T-helper 2 cell treated with Interferon-gamma antibody and Interleukin-4, amounts not matched to agents 5 μg/mL and 100 μg/mL, for 36 hours (primary cell): ENCODE data around the gene FKBP15.

Experiments
- DNase-seq: peaks from one replicate; pipeline ENCODE4 v3.0.0; 2021; ENCODE audit warnings: low spot score
- H3K27ac Mint-ChIP-seq: one replicate; pipeline ENCODE4 v1.8.0; 2021; ENCODE audit warnings: mild to moderate bottlenecking, mixed read lengths
- H3K27me3 Mint-ChIP-seq: one replicate; pipeline ENCODE4 v1.8.0; 2021; ENCODE audit warnings: low read depth, mixed read lengths
- H3K36me3 Mint-ChIP-seq: one replicate; pipeline ENCODE4 v1.8.0; 2021; ENCODE audit warnings: low read depth, mixed read lengths
- H3K4me1 Mint-ChIP-seq: one replicate; pipeline ENCODE4 v1.8.0; 2021; ENCODE audit warnings: low read depth, mixed read lengths
- H3K4me3 Mint-ChIP-seq: one replicate; pipeline ENCODE4 v1.8.0; 2022; ENCODE audit warnings: mild to moderate bottlenecking, moderate library complexity, mixed read lengths
- H3K9me3 Mint-ChIP-seq: one replicate; pipeline ENCODE4 v1.8.0; 2021; ENCODE audit warnings: mixed read lengths

Gene FKBP15

DNA sequence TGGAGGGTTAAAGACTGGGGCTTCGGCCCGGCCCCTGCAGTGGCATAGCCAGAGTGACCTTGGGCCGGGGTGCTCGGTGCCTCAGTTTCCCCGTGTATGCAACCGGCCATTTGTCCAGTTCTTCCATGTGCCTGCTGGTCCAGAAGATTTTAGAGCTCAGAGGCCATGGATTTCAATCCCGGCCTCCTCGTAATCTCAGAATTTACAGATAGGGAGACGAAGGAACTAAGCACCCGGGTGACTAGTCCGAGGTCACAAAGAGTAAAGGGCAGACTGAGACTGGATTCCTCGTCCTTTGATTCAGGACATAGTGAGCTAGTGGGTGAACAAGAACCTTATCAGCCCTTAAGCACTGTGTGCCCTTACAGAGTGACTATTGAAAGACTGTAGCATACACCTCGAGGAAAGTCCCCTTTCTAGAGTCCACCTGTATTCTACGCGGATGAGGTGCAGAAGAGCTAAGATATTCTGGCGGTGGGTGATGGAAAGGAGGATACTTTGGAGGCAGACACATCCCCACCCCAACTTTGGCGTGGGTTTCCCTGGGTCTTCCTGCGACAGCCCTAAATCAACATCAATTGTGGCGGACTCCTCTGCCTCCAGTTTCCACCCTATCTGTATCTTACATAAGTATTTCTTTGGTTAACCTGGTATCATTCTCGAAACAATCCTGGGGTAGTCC is 864 bp upstream of the FKBP15 start:
- Mint-ChIP-seq H3K27me3 (no peaks in the 10 kb centered on the region), H3K4me1 (peaks cover 40% of the 10 kb centered on the region), H3K9me3 (no peaks in the 10 kb centered on the region), H3K36me3 (peaks cover 7% of the 10 kb centered on the region), H3K4me3 (peak overlapping the region; percentile 98), H3K27ac (peak overlapping the region; percentile 82)
- DNase-seq: peak; percentile 5

DNA sequence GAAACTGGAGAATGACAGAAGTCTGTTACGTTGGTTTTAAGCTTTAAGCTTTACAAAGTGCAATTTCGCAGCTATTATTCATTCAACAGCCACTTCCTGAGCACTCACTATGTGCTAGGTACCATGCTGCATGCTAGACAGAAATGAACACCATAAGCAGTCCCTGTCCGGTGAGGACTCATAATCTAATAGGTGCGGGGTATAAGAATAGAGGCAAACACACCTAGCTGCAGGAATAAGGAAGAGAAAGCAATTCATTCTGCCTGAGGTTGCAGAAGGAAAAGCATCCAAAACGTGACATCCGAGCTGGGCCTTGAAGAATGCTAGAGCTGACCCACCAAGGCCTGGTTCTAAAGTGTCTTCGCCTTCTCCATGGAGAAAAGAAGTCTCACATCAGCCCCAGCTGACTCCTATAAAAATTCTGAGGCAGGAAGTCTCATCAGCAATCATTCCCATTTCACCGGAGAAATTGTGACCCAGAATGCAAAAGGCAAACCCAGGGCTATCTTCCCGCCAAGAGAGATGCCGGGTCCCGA is 542 bp downstream of the FKBP15 start:
- Mint-ChIP-seq H3K27ac (peak overlapping the region; percentile 82), H3K9me3 (no peaks in the 10 kb centered on the region), H3K4me3 (peak overlapping the region; percentile 98), H3K36me3 (peaks cover 10% of the 10 kb centered on the region), H3K4me1 (peaks cover 40% of the 10 kb centered on the region), H3K27me3 (no peaks in the 10 kb centered on the region)
- no peak for DNase-seq

- Mint-ChIP-seq H3K4me3 (peak overlapping the region; percentile 98), H3K27ac (peak overlapping the region; percentile 82), H3K4me1 (peaks cover 43% of the 10 kb centered on the region), H3K9me3 (no peaks in the 10 kb centered on the region), H3K27me3 (no peaks in the 10 kb centered on the region), H3K36me3 (peaks cover 13% of the 10 kb centered on the region)
- DNase-seq: peak; percentile 55
Measured at GRCh38 chr9:113219969-113220368, 1.1 kb downstream of the FKBP15 start.

- DNase-seq: no peak
- peaks cover 46% of the 10 kb centered on the region for H3K4me1 Mint-ChIP-seq
Measured at GRCh38 chr9:113219186-113219936, 1.7 kb downstream of the FKBP15 start.

GRCh38 chr9:113216406-113216805 is 4.7 kb downstream of the FKBP15 start:
- Mint-ChIP-seq H3K36me3 (peaks cover 27% of the 10 kb centered on the region), H3K9me3 (no peaks in the 10 kb centered on the region), H3K4me1 (peaks cover 29% of the 10 kb centered on the region), H3K27ac (no peak overlapping the region), H3K4me3 (no peak overlapping the region), H3K27me3 (no peaks in the 10 kb centered on the region)
- no peak for DNase-seq

More at GRCh38 chr9:113219186-113219936, 1.7 kb downstream of the FKBP15 start:
- Mint-ChIP-seq H3K4me3 (peak overlapping the region; percentile 98), H3K27ac (peak overlapping the region; percentile 82), H3K9me3 (no peaks in the 10 kb centered on the region), H3K27me3 (no peaks in the 10 kb centered on the region), H3K36me3 (peaks cover 16% of the 10 kb centered on the region)

- Mint-ChIP-seq H3K27me3 (no peaks in the 10 kb centered on the region), H3K36me3 (peaks cover 29% of the 10 kb centered on the region), H3K27ac (peak overlapping the region; percentile 71), H3K4me3 (no peak overlapping the region), H3K9me3 (no peaks in the 10 kb centered on the region), H3K4me1 (peaks cover 25% of the 10 kb centered on the region)
- no peak for DNase-seq
Measured at GRCh38 chr9:113215132-113215531, 5.9 kb downstream of the FKBP15 start.

DNA sequence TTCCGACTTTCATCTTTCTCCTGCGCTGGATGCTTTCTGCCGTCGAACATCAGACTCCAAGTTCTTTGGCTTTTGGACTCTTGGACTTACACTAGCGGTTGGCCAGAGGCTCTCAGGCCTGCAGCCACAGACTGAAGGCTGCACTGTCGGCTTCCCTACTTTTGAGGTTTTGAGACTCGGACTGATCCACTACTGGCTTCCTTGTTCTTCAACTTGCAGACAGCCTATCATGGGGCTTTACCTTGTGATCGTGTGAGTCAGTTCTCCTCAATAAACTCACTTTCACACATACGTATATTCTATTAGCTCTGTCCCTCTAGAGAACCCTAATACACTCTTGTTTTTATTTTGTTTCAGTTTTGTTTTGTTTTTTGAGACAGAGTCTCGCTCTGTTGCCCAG is 10.3 kb downstream of the FKBP15 start:
- Mint-ChIP-seq H3K4me3 (no peak overlapping the region), H3K9me3 (no peaks in the 10 kb centered on the region), H3K27ac (no peak overlapping the region), H3K36me3 (peaks cover 40% of the 10 kb centered on the region), H3K27me3 (no peaks in the 10 kb centered on the region), H3K4me1 (peaks cover 6% of the 10 kb centered on the region)
- no peak for DNase-seq

GRCh38 chr9:113205861-113206260 is 15.2 kb downstream of the FKBP15 start:
- H3K27ac Mint-ChIP-seq: no peak overlapping the region
- peaks cover 56% of the 10 kb centered on the region for H3K36me3 Mint-ChIP-seq
- H3K4me1 Mint-ChIP-seq: no peaks in the 10 kb centered on the region
- no peak for DNase-seq
- no peaks in the 10 kb centered on the region for H3K27me3 Mint-ChIP-seq
- no peak overlapping the region for H3K4me3 Mint-ChIP-seq
- H3K9me3 Mint-ChIP-seq: no peaks in the 10 kb centered on the region

- Mint-ChIP-seq H3K36me3 (peaks cover 53% of the 10 kb centered on the region), H3K4me3 (no peak overlapping the region), H3K9me3 (no peaks in the 10 kb centered on the region), H3K27ac (no peak overlapping the region), H3K27me3 (no peaks in the 10 kb centered on the region), H3K4me1 (no peaks in the 10 kb centered on the region)
- DNase-seq: no peak
Measured at GRCh38 chr9:113205432-113205831, 15.6 kb downstream of the FKBP15 start.

DNA sequence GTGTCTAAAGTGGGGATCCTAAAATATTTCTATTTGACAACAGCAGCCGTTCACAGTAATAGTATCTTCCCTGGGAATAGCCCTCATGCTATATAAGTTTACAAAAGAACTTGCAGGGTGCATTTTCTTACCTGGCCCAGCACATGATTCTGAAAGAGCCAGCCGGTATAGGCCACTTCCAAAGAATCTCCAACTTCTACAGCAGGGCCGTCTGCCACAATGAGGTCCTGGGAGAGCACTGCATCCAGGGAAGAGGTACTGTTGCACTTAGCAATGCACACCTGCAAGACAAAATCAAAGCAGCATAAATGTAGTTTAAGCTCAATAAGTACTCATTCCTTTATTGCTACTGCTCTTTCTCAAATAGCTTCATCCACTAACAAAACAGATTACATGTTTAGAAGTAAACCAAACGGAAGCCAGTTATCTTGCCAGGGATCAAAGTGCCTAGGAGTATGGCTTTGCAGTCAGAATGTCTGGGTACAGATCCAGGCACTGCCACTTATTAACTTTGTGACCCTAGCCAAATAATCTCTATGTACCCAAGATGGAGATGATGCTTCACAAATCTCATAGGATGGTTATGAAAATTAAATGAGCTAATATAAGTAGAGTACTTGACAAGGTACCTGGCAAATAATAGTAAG is 21.3 kb downstream of the FKBP15 start:
- no peak for DNase-seq
- H3K9me3 Mint-ChIP-seq: no peaks in the 10 kb centered on the region
- H3K4me1 Mint-ChIP-seq: no peaks in the 10 kb centered on the region
- no peaks in the 10 kb centered on the region for H3K27me3 Mint-ChIP-seq
- no peak overlapping the region for H3K4me3 Mint-ChIP-seq
- no peak overlapping the region for H3K27ac Mint-ChIP-seq
- H3K36me3 Mint-ChIP-seq: peaks cover 60% of the 10 kb centered on the region

GRCh38 chr9:113192455-113192854 is 28.6 kb downstream of the FKBP15 start:
- Mint-ChIP-seq H3K27ac (no peak overlapping the region), H3K4me1 (peaks cover 5% of the 10 kb centered on the region), H3K4me3 (no peak overlapping the region), H3K36me3 (peaks cover 37% of the 10 kb centered on the region), H3K9me3 (no peaks in the 10 kb centered on the region), H3K27me3 (no peaks in the 10 kb centered on the region)
- DNase-seq: no peak

- Mint-ChIP-seq H3K27ac (peak overlapping the region; percentile 56), H3K27me3 (no peaks in the 10 kb centered on the region), H3K4me3 (no peak overlapping the region), H3K4me1 (peaks cover 5% of the 10 kb centered on the region), H3K36me3 (peaks cover 50% of the 10 kb centered on the region), H3K9me3 (no peaks in the 10 kb centered on the region)
- DNase-seq: no peak
Measured at GRCh38 chr9:113187929-113188595, 33.0 kb downstream of the FKBP15 start.

DNA sequence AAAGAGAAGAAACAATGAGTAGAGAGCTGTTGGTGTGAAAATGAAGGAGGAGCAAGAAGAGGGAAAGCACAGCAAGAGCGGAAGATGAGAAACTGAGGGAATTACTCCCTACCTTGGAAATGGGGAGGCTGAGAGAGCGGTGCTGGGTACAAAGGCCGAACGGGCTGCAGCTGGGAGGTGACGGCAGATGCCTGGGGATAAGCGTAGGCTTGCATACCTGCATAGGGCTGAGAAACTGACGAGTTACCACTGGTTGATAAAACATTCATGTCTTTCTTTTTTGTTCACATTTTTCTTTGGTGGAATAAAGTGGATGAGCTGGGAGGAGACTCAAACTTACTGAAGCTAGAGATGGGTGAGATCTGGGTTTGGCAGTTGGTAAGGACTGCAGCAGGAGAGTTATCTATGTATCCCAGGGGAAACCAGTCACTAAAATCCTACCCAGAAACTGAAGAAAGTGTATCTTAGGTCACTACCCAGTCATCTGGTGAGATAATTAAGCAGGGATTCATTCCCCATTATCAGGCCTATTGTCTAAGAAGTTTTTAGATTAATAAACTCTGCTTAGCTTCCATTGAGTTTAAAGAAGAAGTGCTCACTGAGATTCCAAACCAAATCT is 34.8 kb downstream of the FKBP15 start:
- Mint-ChIP-seq H3K27ac (no peak overlapping the region), H3K36me3 (peaks cover 61% of the 10 kb centered on the region)

More for the DNA sequence above, 34.8 kb downstream of the FKBP15 start:
- Mint-ChIP-seq H3K4me3 (no peak overlapping the region), H3K27me3 (no peaks in the 10 kb centered on the region), H3K4me1 (peaks cover 5% of the 10 kb centered on the region), H3K9me3 (no peaks in the 10 kb centered on the region)
- no peak for DNase-seq
